Putamen (tissue), 1 donor: ENCODE measurements around the gene PLEKHA4.
A peak's percentile ranks its signal among the peaks of the same experiment; 100 is the strongest.

ENCODE experiments used
- DNase-seq: peaks from one replicate; pipeline ENCODE4 v3.0.0-alpha.2; 2016; ENCODE audit warnings: low spot score

Gene PLEKHA4

DNA sequence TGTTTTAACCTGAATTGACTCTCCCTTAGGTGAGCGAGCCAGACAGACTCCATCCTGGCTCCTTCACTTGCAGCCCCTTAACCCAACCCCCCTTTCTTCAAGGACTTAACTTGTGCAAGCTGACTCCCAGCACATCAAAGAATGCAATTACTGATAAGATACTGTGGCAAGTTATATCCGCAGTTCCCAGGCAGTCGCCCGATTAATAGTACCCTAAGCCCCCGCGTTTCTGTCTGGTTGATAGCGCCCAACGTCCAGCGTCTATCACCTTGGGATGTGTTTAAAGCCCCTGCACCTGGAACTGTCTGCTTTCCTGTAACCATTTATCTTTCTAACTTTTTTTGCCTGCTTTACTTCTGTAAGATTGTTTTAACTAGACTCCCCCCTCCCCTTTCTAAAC is 38.3 kb downstream of the PLEKHA4 start:
- DNase-seq, result no peak

DNA sequence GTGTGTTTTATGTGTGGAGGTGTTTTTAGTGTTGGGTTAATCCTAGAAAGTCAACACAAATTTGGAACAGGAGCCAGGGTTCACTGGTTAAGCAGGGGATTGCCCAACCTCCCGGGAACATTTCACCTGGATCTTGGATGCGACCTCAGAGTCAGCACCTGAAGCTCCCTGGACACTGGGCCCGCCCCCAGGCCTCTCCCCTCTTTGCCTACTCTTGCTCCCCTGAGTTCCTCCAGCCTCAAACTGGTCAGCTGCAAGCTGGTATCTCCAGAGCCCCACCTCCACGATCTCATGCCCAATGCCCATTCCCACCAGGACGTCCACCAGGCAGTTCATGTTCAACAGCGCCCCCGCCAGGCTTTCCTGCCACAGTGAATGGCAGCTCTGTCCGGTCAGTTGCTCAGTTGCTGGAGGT is 41.8 kb downstream of the PLEKHA4 start:
- DNase-seq, result no peak

DNA sequence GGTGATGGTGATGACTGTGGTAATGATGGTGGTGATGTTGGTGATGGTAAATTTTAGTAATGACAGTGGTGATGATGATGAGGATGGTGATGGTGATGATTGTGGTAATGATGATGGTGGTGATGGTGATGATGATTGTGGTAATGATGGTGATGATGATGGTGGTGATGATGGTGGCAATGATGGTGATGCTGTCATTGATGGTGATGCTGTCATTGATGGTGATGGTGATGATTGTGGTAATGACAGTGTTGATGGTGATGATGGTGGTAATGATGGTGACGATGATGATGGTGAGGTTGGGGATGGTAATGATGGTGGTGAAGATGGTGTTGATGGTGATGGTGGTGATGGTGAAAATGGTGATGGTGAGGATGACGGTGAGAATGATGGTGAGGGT is 45.9 kb downstream of the PLEKHA4 start:
- no peak for DNase-seq

DNA sequence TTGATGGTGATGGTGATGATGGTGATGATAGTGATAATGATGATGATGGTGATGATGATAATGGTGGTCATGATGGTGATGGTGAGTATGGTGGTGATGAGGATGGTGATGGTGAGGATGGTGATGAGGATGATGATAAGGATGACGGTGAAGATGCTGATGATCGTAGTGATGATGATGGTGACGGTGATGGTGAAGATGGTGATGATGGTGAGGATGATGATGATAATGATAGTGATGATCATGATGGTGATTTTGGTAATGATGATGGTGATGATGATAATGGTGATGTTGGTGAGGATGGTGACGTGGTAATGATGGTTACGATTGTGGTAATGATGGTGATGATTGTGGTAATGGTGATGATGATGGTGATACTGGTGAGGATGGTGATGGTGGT is 46.8 kb downstream of the PLEKHA4 start:
- DNase-seq, result no peak

DNA sequence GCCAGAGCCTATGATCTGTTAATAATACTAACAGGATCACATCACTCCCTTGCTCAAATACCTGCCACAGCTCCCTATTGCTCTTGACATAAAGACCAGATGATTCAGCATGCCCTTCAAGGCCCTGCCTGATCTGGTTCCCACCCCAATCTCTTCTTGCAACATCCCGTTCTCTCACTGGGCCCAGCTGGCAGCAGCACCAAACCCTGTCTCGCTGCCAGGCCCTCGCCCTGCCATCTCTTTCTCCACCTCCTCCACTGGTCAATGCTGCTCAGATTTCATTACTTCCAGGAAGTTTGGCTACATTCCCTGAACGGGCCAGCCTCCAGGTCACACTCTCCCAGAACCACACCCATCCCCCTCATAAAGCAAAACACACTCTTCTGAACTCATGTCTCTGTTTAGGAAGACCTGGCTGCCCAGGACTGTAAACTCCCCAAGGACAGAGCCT is 49.0 kb downstream of the PLEKHA4 start:
- DNase-seq, result no peak

DNA sequence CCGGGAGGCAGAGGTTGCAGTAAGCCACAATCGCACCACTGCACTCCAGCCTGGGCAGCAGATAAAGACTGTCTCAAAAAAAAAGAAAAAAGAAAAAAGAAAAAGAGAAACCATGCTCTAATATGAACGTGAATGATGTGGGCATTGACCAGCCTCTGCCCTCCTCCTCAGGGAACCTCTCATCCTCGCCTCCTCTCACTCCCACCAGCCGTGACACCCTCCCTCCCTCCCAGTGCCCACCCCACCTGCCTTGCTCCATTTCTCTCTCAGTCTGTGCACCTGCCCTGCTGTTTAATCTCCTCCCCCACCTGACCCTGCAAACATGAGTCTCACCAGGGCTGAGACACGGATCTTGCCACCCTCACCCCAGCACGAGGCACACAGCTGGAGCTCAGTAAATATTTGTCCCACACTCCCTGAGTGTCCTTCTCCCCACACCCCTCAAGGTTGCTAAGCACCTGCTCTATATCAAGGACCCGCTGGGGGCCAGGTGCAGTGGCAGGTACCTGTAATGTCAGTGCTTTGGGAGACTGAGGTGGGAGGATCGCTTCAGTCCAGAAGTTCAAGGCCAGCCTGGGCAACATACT is 50.1 kb downstream of the PLEKHA4 start:
- DNase-seq, result no peak

DNA sequence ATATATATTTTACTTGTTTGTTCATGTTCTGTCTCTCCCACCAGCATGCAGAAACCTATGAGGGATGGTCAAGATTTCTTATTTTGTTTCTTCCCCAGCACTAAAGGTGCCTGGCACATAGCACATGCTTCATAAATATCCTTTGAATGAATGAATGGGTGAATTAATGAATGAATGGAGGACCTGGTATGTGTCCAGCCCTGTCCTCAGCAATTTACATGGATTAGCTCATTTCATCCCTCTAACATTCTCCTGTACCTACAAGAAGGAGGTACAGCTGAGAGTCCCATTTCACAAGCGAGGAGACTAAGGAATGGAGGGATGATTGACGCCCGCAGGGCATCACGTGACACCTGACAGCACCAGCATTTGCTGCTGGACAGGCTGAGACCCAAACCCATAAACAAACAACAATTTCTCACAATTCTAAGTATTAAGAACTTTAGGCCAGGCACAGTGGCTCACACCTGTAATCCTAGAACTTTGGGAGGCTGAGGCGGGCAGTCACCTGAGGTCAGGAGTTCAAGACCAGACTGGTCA is 50.8 kb downstream of the PLEKHA4 start:
- no peak for DNase-seq

DNA sequence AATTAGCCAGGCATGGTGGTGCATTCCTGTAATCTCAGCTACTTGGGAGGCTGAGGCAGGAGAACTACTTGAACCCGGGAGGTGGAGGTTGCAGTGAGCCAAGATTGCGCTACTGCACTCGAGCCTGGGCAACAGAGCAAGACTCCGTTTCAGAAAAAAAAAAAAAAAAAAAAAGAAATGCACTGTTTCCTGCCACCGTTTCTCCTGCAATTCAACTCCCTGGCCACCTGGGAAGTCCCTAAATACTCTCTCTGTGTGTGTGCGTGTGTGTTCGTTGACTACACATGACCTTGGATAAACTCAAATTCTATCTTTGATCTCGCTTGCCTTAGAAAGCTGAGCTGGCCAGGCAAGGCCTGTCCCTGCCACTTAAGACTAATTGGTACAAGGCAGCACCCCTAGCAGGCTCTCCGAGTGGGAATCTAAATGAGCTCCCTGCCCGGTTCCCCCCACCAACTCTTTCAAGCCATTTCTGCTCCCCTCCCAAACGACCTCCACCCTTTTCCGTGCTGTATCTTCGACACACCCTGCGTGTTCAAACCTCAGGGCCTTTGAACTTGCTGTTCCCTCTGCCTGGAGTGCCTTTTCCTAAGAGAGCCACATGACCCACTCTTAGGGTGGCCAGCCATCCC is 52.4 kb downstream of the PLEKHA4 start:
- DNase-seq, result no peak

DNA sequence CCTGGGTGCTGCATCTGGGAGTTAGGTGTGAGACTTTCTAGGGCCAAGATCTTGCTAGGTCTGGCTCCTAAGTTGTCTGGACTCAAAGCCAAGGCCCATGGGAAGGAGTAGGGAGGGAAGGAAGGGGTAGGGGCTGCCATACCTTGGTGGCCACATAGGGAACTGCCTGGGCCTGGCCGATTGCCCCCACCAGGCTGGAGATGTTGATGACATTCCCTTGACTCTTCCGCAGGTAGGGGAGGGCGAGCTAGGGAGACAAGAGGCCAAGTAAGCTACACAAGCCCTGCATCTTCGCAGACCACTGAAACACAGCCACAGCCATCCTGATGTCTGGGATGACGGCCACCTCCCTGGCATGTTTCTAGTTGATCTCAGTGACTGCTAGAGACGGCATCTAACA is 53.5 kb downstream of the PLEKHA4 start:
- DNase-seq, result no peak

DNA sequence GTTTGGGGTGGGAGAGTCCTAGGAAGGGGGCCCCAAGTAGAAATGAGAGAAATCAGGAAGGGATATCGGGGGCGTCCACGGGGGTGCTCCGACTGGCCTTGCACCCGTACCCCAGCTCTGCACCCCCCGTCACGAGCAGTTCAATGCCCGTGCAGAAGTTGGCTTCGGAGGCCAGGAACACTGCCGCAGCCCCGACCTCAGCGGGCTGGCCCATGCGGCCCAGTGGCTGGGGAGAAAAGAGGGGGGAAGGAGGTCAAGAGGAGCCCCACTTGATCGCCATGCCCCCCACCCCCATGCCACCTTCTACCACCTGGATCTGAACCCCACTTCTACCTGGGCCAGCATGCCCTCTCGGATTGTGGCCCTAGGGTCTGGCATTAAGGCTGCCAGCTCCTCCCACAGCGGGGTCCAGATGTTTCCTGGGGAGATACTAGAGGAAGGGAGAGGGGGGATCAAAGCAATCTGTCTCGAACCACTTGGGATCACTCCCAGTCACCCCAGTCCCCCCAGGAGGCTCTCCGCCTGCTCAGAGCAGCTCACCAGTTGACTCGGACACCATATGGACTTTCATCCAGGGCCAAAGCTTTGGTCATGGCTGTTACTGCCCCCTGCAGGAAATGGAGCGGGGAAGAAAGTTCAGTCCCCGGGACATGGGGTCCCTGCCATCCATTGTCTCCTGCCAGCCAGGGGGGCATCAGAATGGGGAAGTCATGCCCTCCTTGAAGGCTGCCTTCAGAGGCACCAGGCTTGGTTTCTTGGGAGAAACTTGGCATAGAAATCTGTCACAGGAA is 55.1 kb downstream of the PLEKHA4 start:
- no peak for DNase-seq

DNA sequence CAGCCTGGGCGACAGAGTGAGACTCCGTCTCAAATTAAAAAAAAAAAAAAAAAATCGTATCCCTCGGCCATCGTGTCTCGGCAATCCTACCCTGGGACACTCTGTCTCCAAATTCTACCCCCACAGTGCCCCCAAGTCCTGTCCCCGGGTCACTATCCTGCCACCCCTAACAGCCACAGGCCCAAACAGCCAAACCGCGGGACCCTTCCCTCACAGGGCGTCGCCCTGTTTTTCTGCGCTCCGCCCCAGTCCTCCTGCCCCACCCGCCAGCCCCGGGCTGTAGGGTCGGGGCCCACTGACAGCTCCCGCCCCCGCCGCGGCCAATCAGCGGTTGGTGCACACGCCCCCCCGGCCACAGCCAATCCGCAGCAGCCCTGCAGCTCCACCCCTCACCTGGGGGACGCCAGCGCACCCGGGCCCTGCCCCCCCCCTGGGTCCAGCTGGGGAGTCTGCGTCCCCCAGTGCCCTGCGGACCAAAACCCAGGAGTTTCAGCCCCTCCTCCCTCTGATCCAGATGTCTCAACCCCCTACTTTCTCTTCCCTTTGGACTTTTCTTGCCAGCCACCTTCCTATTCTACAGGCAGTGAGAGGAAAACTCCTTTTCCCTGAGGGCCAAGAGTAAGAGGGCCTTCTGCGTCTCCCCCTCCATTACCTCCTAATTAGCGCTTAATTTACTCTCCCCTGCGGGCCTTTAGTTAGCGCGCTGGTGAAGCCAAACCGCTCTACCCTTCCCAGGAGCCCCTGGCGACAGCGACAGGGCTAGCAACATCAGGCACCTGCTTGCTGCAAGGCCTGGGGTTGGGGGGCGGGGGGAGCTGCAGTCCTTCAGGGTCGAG is 56.1 kb downstream of the PLEKHA4 start:
- DNase-seq, result peak; percentile 72

DNA sequence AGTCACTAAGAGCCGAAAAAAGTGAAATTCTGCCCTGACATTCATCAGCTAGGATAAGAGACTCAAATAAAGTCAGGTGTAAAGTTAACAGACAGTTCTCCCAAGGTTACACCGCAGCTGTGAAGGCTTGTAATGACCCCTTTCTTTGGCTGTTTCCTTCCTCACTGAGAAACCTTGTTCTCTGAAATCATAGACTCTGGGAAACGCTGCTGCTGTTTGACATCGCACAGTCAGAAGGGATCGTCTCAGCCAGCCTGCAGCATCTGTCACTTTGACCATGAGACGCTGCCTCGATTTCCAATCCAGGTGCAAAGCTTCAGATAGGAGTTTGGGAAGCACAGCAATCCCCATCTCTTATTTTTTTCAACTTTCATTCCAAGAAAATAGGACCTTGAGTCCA is 58.3 kb downstream of the PLEKHA4 start:
- no peak for DNase-seq

DNA sequence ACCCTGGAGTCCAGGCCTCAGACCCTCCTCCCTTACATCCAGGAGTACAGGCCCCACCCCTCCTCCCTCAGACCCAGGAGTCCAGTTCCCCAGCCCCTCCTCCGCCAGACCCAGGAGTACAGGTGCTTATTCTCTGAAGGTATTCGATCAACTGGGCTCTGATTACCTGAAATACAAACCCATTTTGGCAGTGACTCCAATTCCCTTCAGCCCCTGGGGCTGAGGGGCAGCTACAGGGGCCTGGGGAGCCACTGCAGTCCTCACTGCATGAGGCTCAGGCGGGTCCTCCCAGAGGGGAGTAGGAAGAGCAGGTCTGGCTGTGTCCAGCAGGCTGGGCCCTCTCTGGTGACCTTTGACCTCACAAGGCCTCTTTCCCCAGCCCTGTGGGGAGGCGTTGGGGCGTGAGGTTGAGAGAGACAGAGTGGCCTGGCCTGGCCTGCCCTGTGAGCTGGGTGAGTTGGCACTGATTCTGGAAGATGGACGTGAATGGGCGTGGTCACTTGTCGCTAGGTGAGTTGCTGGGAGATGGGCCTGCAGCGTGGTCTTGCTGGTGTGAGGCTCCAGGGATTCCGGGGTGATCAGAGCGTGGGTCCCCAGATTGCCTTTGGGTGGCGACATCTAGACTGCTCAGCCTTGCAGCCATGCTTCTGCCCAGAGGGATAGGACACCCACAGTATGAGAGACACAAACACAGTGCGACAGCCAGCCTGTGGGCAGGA is 60.7 kb downstream of the PLEKHA4 start:
- no peak for DNase-seq

DNA sequence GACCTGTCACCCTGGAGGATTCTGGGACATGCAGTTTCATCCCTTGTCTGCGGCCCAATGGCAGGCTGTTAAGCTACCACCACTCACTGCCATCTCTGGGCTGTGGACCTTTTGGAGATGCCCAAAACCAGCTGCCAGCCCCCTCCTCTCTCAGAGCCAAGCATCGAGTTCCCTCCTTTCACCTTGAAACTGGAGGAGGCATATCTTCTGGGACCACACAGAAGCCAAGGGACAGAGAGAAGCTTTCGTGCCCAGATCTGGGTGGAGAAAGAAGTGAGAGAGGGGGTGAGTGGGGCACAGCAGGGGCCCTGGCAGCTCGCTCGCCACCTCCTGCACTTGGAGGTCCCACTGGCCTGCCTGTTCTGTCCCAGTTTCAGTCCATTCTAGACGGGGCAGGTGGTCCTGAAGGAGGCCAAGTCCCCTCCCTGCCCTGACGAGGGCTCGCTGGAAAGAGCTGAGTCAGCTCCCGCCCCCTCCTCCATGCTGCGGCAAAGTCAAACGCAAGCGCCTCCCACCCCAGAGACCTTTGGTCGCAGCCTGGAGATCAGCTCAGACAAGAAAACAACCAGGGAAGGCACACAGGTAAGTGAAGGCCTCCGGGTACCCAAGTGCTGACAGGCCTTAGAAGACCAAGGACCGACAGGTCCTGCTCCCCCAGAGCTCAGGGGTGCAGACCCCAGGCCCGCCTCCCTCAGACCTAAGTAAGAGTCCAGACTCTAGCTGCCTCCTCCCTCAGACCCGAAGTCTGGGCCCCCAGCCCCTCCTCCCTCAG is 61.4 kb downstream of the PLEKHA4 start:
- DNase-seq, result peak; percentile 79

DNA sequence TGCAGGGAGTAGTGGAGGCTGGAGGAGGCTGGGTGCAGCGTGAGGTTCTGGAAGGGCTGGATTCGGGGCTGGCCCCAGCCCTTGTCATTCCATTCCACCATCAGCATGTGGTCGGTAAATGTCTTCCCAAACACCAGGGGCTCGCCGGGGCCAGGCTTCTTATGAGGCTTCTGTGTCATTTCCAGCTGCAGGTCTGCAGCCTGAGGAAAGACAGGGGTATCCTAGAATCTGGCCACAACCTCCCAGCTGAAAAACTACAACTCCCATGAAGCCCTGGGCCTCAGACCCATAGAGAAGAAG is 61.9 kb downstream of the PLEKHA4 start:
- no peak for DNase-seq

DNA sequence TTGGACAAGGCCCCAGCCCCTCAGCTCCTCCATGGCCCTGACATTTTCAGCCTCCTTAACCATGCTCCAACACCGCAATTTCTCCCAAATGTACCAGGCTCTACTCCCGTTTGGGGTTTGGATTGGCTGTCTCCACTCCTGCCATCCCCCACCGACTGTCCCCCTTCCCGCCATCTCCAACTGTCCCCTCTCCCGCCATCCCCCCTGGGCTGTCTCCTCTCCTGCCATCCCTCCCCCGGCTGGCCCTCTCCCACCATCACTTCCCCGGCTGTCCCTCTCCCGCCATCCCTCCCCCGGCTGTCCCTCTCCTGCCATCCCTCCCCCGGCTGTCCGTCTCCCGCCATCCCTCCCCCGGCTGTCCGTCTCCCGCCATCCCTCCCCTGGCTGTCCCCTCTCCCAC is 63.0 kb downstream of the PLEKHA4 start:
- DNase-seq, result no peak

DNA sequence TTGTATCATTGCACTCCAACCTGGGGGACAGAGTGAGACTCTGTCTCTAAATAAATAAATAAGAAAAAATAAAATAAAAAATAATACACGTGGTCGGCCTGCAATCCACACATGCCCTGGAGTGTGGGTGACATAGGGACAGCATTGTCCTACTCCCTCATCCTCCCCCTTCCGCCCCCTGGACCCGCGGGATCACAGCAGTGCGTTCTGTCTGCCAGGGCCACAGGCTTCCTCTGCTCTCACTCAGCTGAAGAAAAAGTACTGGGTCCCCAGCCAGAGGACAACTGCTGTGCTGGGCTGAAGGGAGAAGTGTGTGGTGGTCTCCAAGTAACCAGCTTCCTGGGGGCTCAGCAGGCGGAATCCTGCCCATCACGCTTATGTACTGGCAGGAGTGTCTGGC is 63.9 kb downstream of the PLEKHA4 start:
- DNase-seq, result no peak

DNA sequence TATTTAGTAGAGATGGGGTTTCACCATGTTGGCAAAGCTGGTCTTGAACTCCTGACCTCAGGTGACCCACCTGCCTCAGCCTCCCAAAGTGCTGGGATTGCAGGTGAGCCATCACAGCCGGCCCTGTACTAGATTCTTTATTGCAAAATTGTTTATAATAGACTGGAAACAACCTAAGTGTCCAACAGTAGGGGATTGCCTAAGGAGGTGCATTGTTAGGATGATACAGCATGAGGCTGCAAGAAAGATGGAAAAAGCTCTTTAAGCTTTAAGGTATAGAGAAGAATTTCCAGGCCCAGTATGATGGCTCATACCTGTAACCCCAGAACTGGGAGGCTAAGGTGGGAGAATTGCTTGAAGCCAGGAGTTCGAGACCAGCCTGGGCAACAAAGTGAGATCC is 65.8 kb downstream of the PLEKHA4 start:
- no peak for DNase-seq

DNA sequence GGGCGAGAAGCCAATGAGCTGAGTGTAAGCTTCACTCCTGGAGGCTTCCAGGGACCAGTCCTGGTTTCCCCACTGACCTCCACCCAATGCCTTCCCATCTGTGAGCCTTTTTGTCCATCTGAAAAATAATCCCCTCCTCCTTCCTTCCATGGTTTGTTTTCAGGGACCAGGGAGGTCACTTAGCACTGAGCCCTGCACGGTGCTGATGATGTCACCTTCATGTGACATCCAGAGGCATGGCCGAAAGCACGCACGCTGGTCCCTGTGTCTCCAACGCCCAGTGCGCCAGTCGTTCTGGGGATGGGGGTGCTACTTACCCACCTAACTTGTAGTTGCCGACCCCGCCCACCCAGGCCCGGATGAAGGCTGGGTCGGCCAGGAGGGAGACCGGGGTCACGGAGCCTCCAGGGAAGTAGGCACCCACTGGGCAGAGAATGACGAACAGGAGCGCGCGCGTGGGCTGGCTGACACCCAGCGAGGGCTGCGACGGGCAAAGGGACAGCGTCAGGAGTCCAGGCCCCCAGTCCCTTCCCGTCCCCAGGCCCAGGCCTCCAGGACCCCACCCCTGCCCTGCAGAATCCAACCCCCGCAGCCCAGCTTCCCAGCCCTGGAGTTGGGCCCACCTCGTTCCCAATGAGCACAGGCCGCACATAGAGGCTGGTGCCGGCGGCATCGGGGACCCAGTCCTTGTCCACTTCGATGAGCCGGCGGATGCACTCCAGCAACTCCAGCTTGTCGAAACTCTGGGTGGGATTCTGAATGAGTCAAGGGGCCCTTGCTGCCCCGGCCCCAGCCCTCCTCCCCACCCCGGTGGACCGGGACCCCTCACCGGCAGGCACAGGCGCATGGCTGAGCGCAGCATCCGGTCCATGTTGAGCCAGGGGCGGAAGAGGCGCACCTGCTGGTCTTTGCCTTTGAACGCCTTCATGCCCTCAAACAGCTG is 68.8 kb downstream of the PLEKHA4 start:
- no peak for DNase-seq

DNA sequence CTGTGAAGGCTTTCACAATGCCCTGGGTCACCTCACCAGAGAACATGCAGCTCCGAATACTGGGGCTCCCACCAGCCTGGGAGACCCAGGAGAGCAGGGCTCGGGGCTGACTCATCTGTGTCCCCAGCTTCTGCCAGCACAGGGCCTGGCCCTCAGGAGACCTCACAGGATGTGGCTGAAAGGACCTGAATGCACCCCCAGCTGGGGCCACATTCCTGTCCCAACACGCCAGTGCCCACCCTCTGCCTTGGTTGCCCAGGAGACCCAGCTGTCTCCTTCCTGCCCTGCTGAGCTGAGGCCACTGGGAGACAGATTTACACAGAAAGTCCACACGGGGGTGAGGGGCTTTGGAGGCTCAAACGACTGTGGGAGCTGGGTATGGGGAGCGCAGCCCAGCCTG is 69.5 kb downstream of the PLEKHA4 start:
- no peak for DNase-seq
